Keratinocyte (primary cell): Measurements from ENCODE around the gene CDYL2. TPM values are rescaled to one million over a fixed set of nuclear protein-coding genes. Genes with fewer than 3 reads are reported as not detected.

Experiments used
- DNase-seq: peaks from one replicate; pipeline ENCODE4 v3.0.0-alpha.2; 2011; ENCODE audit warnings: low read depth, missing footprints, low spot score
- FAIRE-seq: peaks from 2 replicates; lab custom pipeline; 2011; peaks lifted over from hg19 to GRCh38; lab: Jason Lieb, UNC
- H2AFZ ChIP-seq: 2 replicates; pipeline ENCODE4 v1.6.0; 2012; ENCODE audit warnings: low read length, control low read depth, inconsistent platforms; ENCODE audit not compliant: control insufficient read depth
- H3K27ac ChIP-seq: 2 replicates; pipeline ENCODE4 v1.5.1; 2011; ENCODE audit warnings: low read length; ENCODE audit not compliant: control insufficient read depth, insufficient read depth
- H3K27me3 ChIP-seq: 3 replicates; pipeline ENCODE4 v1.6.0; 2011; ENCODE audit warnings: low read length; ENCODE audit not compliant: control insufficient read depth, insufficient read depth; ENCODE audit errors: extremely low read depth
- H3K36me3 ChIP-seq, 2 experiments: 2 replicates in 1 of 2; 3 replicates in 1 of 2; pipeline ENCODE4 v1.5.1; 2011; ENCODE audit warnings: low read length in 2 of 2, mild to moderate bottlenecking in 1 of 2; ENCODE audit not compliant: control insufficient read depth in 2 of 2, insufficient read depth in 2 of 2; ENCODE audit errors: extremely low read depth in 1 of 2
- H3K4me1 ChIP-seq: 3 replicates; pipeline ENCODE4 v1.5.1; 2011; ENCODE audit warnings: low read length; ENCODE audit not compliant: control insufficient read depth, insufficient read depth; ENCODE audit errors: extremely low read depth
- H3K4me2 ChIP-seq: 3 replicates; pipeline ENCODE4 v1.6.0; 2011; ENCODE audit warnings: low read depth, low read length; ENCODE audit not compliant: control insufficient read depth, insufficient read depth; ENCODE audit errors: extremely low read depth
- H3K4me3 ChIP-seq, 3 experiments: fragments of 200-600 bp in 1 of 3; sonication (generic) in 1 of 3; 2 replicates in 2 of 3; 3 replicates in 1 of 3; pipeline ENCODE4 v1.5.1; 2011 to 2016; ENCODE audit warnings: low read length in 3 of 3, mild to moderate bottlenecking in 3 of 3, control low read depth in 2 of 3, inconsistent platforms in 1 of 3, low read depth in 1 of 3, mixed read lengths in 1 of 3, mixed run types in 1 of 3, moderate library complexity in 1 of 3; ENCODE audit not compliant: control insufficient read depth in 2 of 3, insufficient read depth in 2 of 3; ENCODE audit errors: extremely low read depth in 1 of 3
- H3K79me2 ChIP-seq: 2 replicates; pipeline ENCODE4 v1.6.0; 2012; ENCODE audit warnings: low read length; ENCODE audit not compliant: control insufficient read depth, insufficient read depth
- H3K9ac ChIP-seq: 3 replicates; pipeline ENCODE4 v1.6.0; 2011; ENCODE audit warnings: low read length; ENCODE audit not compliant: control insufficient read depth, insufficient read depth; ENCODE audit errors: extremely low read depth
- H3K9me1 ChIP-seq: 3 replicates; pipeline ENCODE4 v1.6.0; 2011; ENCODE audit warnings: low read length; ENCODE audit not compliant: control insufficient read depth, insufficient read depth; ENCODE audit errors: extremely low read depth
- H3K9me3 ChIP-seq: 2 replicates; pipeline ENCODE4 v1.5.1; 2012; ENCODE audit warnings: low read depth, low read length; ENCODE audit not compliant: control insufficient read depth
- H4K20me1 ChIP-seq: 3 replicates; pipeline ENCODE4 v1.6.0; 2011; ENCODE audit warnings: low read length; ENCODE audit not compliant: control insufficient read depth, insufficient read depth; ENCODE audit errors: extremely low read depth
- EZH2 ChIP-seq: IDR thresholded peaks from one replicate; pipeline ENCODE4 v1.6.1; 2012; ENCODE audit warnings: inconsistent platforms, mild to moderate bottlenecking, low read length, moderate library complexity
- dilution Hi-C: fragments of 300-500 bp; cut with MboI; formaldehyde crosslinking; loops from one replicate; pipeline ENCODE4 v1.7.0; 2020; ENCODE audit warnings: low sequenced_read_pairs; ENCODE audit not compliant: extremely low pct_ligation_motif_present
- polyA plus RNA-seq, 5 experiments: library from polyadenylated mRNA; depleted of rRNA in 3 of 5; stranded (reverse) in 3 of 5; stranded (forward) in 1 of 5; unstranded in 1 of 5; fragments of >200 nt; gene quantifications; 1 replicate in 1 of 5; 2 replicates in 3 of 5; 3 replicates in 1 of 5; pipeline versions ENCODE4 v1.2.1 to v1.2.3, GENCODE V29; 2011 to 2012; ENCODE audit warnings: missing spikeins in 2 of 5, low read depth in 1 of 5, low replicate concordance in 1 of 5
- TF ChIP-seq, protein P1 (sequence below), 3 experiments: IDR thresholded peaks in 1 of 3; conservative IDR thresholded peaks in 1 of 3; optimal IDR thresholded peaks in 1 of 3; 2 replicates in 2 of 3; 3 replicates in 1 of 3; pipeline versions ENCODE3 to v1.5.1; 2011; ENCODE audit warnings: low read length in 3 of 3, mild to moderate bottlenecking in 3 of 3, moderate library complexity in 2 of 3, control low read depth in 1 of 3, inconsistent platforms in 1 of 3; ENCODE audit not compliant: insufficient read depth in 2 of 3; ENCODE audit errors: extremely low read depth in 1 of 3

CDYL2 gene
- polyA plus RNA-seq, 1 donor (not counting 4 experiments of a cell fraction or from before 2014, with no cell fraction given) = 2.0 TPM

DNA sequence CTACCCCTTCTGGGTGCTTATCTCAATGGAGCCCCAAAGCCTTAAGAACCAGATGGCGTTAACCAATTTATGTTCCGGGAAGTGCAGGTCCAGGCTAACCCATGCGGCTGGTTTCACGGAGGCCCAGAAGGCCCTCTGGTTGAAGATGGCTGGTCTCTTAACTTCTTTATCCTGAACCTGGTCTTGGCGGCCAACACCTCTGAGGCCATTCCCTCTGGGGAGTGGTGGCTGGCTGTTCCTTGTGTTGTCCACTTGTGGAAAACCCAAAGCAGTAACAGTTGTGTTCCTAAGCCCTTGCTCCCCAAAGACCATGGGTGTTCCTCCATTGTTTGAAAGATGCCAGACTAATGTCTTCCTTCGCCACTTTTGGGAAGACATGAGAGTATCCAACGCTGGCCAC, 1.5 kb downstream of the CDYL2 start:
- FAIRE-seq (no peak), DNase-seq (no peak)
- Histone ChIP-seq H3K9me3 (no peaks in the 10 kb centered on the region), H3K4me1 (peaks cover 10% of the 10 kb centered on the region), H3K27me3 (no peaks in the 10 kb centered on the region), H3K4me3 (peak overlapping the region in 2 of 3 experiments; percentile 9 to 62), H2AFZ (no peak overlapping the region), H3K4me2 (peak overlapping the region; percentile 36), H3K9ac (no peak overlapping the region), H3K9me1 (no peaks in the 10 kb centered on the region), H3K27ac (no peak overlapping the region), H3K79me2 (no peaks in the 10 kb centered on the region), H3K36me3 (no peaks in the 10 kb centered on the region), H4K20me1 (no peaks in the 10 kb centered on the region)
- TF ChIP-seq EZH2 = no peak
- TF ChIP-seq, protein P1, sequence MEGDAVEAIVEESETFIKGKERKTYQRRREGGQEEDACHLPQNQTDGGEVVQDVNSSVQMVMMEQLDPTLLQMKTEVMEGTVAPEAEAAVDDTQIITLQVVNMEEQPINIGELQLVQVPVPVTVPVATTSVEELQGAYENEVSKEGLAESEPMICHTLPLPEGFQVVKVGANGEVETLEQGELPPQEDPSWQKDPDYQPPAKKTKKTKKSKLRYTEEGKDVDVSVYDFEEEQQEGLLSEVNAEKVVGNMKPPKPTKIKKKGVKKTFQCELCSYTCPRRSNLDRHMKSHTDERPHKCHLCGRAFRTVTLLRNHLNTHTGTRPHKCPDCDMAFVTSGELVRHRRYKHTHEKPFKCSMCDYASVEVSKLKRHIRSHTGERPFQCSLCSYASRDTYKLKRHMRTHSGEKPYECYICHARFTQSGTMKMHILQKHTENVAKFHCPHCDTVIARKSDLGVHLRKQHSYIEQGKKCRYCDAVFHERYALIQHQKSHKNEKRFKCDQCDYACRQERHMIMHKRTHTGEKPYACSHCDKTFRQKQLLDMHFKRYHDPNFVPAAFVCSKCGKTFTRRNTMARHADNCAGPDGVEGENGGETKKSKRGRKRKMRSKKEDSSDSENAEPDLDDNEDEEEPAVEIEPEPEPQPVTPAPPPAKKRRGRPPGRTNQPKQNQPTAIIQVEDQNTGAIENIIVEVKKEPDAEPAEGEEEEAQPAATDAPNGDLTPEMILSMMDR (optimal IDR thresholded peaks at IDR 0.05 in 1 of 3, IDR thresholded peaks at IDR 0.05 in 1 of 3, conservative IDR thresholded peaks at IDR 0.05 in 1 of 3; ENCODE audit: extremely low read depth in 1 of 3, insufficient read depth in 2 of 3, low read length in 3 of 3) = no peak
- dilution Hi-C loops = no loop called here

DNA sequence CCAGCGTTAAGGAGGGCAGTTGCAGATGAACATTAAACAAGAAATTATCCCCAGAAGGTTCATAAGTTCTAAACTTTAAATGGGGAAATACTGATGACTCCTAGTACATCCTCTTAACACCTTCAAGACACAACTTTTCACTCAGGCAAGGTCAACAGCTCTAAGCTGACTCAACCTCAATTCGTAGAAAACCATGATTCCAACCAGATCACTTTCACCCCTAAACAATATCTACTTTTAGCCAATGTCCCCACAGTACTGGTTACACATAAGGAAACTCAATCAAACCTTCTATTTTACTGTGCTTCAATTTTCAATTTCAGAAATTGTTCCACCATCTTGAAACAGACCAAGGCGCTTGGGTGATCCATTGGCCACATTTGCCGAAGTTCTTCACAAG, 2.3 kb downstream of the CDYL2 start:
- TF ChIP-seq, protein P1 (optimal IDR thresholded peaks at IDR 0.05 in 1 of 3, IDR thresholded peaks at IDR 0.05 in 1 of 3, conservative IDR thresholded peaks at IDR 0.05 in 1 of 3; ENCODE audit: extremely low read depth in 1 of 3, insufficient read depth in 2 of 3, low read length in 3 of 3) = no peak
- H2AFZ ChIP-seq = no peak overlapping the region
- H3K9me3 ChIP-seq = no peaks in the 10 kb centered on the region
- H3K9ac ChIP-seq = no peak overlapping the region
- H3K4me2 ChIP-seq = no peak overlapping the region
- H3K4me3 ChIP-seq = no peak overlapping the region
- DNase-seq = no peak
- H3K36me3 ChIP-seq = no peaks in the 10 kb centered on the region
- H3K79me2 ChIP-seq = no peaks in the 10 kb centered on the region
- no peak overlapping the region for H3K27ac ChIP-seq
- FAIRE-seq = no peak
- H3K27me3 ChIP-seq = no peaks in the 10 kb centered on the region
- peaks cover 9% of the 10 kb centered on the region for H3K4me1 ChIP-seq
- H3K9me1 ChIP-seq = no peaks in the 10 kb centered on the region
- H4K20me1 ChIP-seq = no peaks in the 10 kb centered on the region
- dilution Hi-C loops = no loop called here
